GM18517 (cell line): ENCODE results near the gene CCDC116.

Experiments
- ATAC-seq: cut with Tn5 transposase; IDR thresholded peaks from one replicate; pipeline ENCODE4 v1.9.1; 2021; ENCODE audit warnings: mild to moderate bottlenecking, moderate library complexity; ENCODE audit not compliant: unreplicated experiment

The CCDC116 gene

DNA sequence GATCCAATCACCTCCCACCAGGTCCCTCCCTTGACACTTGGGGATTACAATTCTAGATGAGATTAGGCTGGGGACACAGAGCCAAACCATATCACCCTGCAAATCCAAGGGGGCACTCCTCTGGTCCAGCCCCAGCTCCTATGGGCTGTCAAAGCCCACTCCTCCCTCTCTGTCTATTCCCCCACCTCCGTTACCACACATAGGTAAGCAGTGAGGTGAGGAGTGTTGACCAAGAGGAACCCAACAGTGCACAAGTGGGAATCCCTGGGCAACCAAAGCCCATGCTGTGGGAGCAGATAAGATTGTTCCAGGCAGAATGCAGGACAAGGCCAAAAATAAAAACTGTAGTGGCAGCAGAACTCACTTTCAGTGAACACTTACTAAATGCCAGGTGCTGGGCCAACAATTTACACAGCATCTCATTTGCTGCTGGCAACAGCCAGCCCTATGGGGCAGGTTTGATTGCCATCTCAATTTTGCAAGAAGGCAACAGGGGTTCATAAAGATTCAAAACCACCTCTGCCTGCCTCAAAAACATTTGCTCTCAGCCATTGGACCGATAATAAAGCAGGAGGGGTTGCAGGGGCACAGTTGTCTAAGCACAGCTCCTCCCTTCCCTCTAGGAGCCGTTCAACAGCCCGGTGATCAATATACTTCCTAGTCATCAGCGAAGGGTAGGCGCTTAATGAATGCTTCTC lies 18.4 kb downstream of the CCDC116 start:
- ATAC-seq: no peak

DNA sequence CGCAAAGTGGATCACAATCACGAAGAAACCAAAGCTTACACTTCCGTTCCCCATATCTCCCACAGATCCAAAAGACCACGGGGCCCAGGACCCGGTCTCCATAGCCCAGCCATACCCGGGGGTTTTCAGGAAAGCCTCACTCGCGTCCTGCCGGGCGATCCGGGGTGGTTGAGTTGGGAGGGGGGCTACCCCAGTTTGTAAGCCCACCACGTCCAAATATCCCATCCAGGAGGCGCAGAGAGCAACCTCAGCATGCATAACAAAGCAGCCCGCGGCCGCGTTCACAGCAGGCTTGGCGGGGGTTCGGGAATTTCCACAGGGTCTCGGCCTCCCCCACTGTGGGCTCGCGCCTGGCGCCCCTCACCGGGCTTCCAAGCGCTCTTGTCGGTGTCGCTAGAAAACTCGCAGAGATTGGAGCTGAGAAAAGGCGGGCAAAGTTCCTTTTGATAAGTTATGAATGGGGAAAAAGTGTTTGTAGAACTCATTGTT lies 19.0 kb downstream of the CCDC116 start:
- ATAC-seq: peak; percentile 19

GRCh38 chr22:21652010-21652546 lies 19.5 kb downstream of the CCDC116 start:
- ATAC-seq: peak; percentile 76

DNA sequence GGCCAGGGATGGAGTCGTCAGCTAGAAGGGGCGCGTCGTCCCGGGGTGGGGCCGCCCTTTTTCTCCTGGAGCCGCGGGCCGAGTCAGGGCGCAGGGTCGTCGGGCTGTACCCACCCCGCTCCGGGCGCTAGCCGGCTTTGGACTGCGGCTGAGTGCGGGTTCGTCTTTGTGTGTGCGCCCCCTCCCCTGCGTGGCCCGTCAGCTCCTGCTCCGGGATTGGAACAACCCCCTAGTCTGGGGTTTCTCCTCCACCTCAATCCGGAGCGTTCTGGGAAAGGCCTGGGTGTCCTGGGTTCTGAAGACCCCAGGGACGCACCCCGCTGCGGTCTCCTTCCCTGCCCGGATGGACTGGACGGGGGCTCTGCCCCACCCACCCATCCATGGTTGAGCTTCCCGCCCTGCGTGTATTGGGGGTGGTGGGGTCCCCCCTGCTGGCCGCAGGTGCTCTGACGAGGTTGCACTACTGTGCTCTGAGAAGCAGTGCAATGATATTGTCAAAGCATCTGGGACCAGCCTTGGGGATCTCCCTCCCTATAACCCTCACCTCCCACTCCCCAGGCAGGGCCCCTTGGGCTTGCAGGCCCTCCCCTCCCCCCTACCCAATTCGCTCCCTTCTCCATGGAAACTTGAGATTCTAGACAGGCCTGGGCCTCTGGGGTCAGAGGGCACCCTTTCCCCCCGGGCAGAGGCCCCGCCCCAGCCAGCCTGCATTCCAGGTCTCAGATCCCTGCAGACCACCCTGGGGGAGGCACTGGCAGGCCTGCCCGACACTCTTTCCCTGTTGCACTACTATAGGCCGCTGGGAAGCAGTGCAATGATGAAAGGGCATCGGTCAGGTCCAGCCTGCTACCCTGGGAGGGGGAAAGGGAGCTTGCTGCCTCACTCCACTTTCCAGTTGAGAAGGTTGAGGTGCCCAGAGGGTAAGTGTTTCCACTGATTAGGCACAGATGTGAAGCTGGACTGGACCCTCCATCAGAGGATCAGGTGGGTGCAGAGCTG lies 20.3 kb downstream of the CCDC116 start:
- ATAC-seq: no peak

DNA sequence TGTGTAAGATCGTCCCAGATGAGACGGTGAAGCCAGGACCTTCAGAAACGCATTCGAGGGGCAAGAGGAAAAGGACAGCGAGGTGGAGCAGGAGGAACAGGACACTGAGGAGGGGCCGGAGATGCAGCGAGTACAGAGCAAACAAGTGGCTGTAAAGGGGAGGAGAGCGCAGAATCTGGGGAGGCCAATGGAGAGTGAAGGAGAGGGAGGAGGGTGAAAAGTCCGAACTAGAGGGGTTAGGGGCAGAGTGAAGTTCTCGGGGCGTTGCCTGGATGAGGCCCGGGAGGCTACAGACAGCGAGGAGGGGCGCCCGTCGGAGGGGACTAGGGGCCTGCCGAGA lies 24.4 kb downstream of the CCDC116 start:
- ATAC-seq: no peak

DNA sequence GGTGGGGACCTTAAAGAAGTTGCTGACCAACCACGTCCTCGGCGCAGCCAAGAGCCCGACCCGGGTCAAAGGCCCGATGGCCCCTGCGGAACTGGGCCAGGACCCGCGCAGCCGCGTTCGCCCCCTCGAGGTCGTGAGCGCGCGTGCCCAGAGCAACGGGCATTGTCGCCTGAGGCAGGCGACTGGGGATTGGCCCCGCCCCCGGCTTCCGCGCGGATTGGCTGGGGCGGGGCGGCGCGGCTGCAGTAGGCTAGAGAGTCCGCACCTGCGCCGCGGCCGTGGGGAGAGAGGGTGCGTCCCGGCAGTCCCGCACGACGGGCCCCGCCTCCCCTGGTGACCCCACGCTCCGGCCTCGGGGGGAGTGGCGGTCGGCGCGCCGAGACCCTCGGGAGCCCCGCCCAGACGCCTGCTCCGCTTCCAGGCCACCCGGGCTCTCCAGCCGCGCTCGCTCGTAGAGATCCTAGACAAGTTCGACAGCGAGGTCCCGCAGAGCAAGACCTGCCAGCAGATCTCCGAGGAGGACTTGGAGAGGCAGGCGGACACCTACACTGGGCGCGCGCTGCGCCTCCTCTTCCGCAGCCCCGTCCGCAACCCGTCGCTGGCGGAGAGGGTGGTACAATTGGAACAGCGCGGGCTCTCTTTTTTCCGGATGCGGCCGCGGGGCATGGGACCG lies 24.9 kb downstream of the CCDC116 start:
- peak; percentile 58 for ATAC-seq

DNA sequence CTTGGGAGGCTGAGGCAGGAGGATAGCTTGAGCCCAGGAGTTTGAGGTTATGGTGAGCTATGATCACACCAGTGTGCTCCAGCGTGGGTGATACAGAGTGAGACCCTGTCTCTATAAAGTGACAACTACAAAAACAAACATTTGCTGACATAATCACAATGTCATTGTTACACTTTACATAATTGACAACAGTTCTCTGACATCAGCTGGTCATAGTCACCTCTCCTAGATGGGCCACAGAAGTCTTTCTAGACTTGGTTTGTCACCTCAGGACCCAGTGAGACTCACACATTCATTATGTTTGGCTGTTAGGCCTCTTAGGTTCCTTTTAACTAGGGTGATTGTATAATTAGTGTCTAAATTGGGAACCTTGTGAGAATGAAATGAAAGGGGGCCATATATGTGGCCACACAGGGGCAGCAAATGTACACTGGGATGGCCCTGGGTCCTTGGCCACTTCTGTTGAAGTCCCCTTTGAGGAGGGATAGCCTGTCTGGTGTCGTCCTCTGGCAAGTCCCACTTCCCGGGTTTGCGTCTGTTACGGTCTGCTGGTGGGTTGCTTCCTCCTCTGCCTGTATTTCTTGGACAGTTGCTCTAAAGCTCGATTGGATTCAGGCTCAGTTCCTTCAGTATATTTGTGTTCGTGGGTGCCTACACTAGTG lies 27.4 kb downstream of the CCDC116 start:
- ATAC-seq: no peak

DNA sequence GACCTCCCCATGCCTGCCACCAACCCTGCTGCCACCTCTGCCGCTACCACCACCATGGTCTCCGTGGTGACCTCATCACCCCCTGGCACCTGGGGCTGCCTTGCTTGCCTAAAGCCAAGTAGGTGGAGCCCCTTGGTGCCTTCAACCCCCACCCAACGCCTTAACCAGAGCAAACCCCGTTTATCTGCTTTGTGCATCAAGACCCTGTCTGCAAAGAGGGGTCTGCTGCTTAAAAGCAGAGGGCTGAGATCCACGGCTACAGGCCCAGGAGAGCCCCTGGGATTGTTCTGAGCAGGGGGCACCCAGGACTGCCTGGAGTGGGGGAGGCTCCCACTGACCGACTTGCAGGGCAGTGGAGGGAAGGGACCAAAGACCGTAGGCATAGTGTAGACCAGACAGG lies 28.3 kb downstream of the CCDC116 start:
- ATAC-seq: no peak

GRCh38 chr22:21661991-21662390 lies 29.4 kb downstream of the CCDC116 start:
- ATAC-seq: no peak

- ATAC-seq: no peak
Observed at GRCh38 chr22:21663738-21664137, 31.2 kb downstream of the CCDC116 start.

- no peak for ATAC-seq
Observed at GRCh38 chr22:21665047-21665851, 32.7 kb downstream of the CCDC116 start.

GRCh38 chr22:21666786-21667185 lies 34.2 kb downstream of the CCDC116 start:
- ATAC-seq: no peak

- no peak for ATAC-seq
Observed at GRCh38 chr22:21669026-21669425, 36.5 kb downstream of the CCDC116 start.

GRCh38 chr22:21672107-21672629 lies 39.6 kb downstream of the CCDC116 start:
- no peak for ATAC-seq

DNA sequence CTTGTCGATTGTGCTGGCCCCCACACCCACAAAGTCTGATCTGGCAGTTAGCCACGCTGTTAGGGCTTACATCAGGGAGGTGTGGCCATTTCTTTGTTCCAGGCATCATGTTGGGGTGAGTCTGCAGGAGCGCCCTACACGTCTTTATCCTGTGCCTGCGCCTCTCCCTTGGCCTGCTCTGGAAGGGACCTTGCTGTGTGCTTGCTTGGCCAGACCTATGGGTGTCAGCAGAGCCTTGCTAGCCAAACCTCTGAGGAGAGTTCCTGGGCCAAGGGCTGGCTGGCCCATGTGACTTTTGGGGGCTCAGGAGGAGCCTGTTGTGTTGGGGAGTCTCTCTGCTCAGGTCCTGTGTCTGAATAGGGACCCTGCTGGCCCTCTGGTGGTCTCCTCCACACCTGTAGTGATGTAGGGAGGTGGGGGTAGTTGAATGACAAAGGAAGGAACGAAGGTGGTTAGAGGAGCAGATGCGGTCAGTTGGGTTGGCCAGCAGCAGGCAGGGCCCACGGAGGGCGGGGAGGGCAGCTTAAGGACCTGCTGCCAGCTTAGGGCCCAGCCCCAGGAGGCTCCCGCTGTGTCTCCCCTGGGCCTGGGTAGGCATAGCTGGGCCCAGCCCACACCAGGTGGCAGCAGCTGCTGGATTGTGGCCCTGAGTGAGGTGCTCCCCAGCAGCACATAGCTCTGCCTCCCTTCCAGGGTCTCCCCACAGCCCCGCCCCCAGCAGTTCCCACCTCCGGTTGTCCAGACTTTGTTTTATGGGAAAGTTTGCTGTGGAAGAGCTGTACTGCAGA lies 41.2 kb downstream of the CCDC116 start:
- no peak for ATAC-seq

DNA sequence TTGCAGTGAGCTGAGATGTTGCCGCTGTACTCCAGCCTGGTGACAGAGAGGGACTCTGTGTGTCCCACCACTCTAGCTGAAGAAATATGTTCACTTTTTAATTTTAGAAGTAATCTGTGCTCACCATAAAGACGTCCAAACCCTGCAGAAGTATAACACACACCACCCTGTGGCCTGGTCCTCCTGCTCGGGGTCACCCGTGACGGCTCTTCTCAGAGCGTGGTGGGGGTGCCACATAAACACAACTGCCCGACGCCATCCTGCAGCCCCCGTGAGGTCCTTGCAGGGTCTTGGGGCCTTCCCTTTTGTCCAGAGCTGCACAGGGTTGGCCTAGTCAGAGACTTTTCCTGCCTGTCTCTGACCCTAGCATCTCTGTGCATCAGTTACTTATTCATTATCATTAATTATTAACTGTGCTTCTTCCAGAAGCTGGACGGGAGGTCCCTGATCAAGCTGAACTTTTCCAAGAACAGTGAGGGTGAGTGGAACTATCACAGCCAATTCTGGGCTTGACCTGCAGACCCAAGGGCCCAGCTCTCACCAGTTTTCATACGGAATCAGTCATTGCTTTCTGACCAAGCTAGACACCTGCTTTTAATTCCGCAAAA lies 42.2 kb downstream of the CCDC116 start:
- no peak for ATAC-seq

DNA sequence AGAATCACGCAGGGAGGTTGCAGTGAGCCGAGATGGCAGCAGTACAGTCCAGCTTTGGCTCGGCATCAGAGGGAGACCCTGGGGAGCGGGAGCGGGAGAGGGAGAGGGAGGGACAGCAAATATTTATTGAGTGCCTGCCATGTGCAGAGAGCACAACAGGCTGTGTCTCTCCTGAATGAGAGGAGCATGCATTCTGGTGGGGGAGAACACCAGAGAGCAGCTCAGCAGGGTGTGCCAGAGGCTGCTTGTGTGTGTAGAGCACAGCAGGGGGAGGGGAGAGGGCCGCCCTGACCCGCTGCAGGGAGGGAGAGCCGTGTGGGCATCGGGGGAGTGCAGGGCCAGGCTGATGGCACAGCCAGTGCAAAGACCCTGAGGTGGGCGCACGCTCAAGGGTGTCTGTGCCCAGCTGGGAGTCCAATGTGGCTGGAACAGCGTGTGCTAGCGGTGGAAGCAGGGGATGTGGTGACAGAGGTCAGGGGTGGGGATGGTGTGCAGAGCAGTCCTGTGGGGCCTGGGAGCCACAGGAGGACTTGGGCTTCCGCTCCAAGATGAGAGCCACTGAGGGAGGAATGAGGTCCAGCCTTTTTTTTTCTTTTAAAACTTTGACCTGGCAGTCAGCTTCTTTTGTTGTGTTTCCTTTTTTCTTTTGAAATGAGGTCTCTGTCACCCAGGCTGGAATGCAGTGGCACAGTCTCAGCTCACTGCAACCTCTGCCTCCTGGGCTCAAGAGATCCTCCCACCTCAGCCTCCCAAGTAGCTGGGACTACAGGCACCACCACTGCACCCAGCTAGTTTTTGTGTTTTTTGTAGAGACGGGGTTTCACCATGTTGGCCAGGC lies 45.3 kb downstream of the CCDC116 start:
- ATAC-seq: no peak
